GM21526 (cell line): ENCODE measurements around the gene PTGS1.
"Not testable (repeated sequence)": the region's sequence is repeated elsewhere in the genome, so short reads cannot be mapped to it uniquely, and the experiment has no call there.

ENCODE experiments used
- ATAC-seq: cut with Tn5 transposase; IDR thresholded peaks from one replicate; pipeline ENCODE4 v1.9.1; 2021; ENCODE audit warnings: moderate library complexity; ENCODE audit not compliant: unreplicated experiment, low FRiP score

Gene PTGS1

GRCh38 chr9:122370869-122371755 is at the start of gene PTGS1:
PTGS1 (plus strand) TSS chr9:122371024; CDS start chr9:122371085, 61 bp downstream.
- peak; percentile 58 for ATAC-seq

- no peak for ATAC-seq
These were observed 48.3 kb upstream of the PTGS1 start for GRCh38 chr9:122322553-122322952.

DNA sequence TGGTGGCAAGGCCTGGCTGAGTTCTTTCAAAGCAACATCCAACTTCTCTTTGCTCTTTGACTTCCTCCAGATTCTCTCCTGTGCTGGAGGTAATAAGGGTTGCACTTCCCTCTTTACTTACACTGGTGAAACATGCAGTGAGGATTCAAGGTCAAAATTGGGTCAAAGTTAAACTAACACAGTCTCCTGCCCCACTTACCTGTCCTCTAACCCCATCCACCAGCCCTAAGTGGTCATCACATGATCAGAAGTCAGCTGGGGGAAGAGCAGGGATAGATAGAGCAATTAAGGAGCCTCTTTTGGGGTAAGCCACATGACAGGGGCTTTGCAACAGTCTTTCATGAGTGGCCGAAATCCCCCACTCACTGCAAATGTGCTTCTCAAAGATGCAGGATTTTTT is 46.2 kb upstream of the PTGS1 start:
- ATAC-seq = not testable (repeated sequence)

GRCh38 chr9:122325124-122325523 is 45.7 kb upstream of the PTGS1 start:
- ATAC-seq = no peak

DNA sequence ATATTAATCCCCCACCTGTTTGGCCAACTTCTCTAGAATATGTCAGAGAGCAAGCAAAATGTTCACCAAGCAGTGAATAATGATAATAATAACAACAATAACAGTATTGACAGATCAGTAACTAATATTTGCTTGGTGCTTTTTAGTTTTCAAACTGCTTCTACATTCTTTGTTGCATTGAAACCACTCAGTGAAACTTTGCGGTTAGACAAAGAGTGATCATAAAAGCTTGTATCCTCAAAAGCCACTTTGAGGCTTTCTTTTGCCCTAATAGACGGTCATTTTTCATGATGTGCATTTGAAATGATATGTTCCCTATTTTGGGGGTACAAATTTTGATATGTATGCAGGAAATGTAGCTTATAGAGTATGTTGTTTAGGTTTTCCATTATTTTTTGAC is 43.6 kb upstream of the PTGS1 start:
- ATAC-seq = no peak

DNA sequence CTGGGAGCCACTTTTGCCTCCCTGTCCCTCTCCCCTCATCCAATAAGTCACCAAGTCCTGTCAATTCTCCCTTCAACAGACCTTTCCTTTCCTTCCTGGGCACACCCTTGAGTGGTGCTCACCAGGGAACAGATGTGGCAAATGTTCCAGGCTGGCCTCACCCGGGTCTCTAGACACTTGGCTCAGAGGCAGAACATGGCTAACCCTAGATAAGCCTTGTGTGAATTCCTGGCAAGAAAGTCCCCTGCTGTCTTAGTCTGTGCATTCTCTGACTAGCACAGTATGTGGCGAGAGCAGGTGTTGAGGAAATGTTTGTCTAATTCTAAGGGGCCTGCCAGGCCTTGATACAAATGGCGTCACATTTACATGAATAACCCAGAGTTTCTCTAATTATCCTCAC is 41.2 kb upstream of the PTGS1 start:
- no peak for ATAC-seq

- not testable (repeated sequence) for ATAC-seq
These were observed 40.4 kb upstream of the PTGS1 start for GRCh38 chr9:122330466-122330865.

GRCh38 chr9:122331523-122331927 is 39.3 kb upstream of the PTGS1 start:
- ATAC-seq = no peak

- no peak for ATAC-seq
These were observed 38.7 kb upstream of the PTGS1 start for GRCh38 chr9:122332083-122332482.

GRCh38 chr9:122332644-122333043 is 38.2 kb upstream of the PTGS1 start:
- no peak for ATAC-seq

- ATAC-seq = no peak
These were observed 37.5 kb upstream of the PTGS1 start for GRCh38 chr9:122333169-122333808.

- ATAC-seq = no peak
These were observed 35.9 kb upstream of the PTGS1 start for GRCh38 chr9:122334916-122335315.

- no peak for ATAC-seq
These were observed 34.6 kb upstream of the PTGS1 start for GRCh38 chr9:122336189-122336588.

DNA sequence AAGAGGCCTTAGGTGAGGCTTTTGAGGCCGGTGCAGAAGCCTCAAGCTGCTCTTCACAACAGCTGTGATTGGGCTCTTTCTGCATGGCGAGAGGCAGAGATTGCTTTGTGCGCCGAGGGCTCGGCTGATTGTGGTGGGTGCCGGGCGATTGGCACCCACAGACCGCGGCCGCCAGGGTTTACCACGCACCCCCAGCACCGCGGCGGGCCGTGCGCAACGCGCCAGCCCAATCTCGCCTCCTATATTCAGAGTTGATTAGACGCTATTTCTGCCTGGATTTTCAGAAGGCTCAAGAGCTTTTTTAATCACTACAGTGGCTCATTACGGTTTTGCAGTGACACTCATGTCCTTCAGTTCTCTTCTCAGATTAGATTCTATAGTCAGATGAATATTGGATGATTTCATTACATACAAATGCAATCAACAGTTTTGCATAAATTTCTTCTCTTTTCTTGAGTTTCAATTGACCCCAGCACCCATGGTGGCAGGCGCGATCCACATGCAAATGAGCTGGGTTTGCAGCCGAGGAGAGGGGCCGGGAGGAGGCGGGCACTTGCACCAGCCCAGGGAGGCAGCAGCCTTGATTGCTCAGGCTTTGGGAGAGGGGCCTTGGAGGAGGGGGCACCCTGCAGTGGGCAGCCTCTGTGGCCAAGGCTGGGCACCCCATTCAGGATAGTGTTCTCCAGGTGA is 33.8 kb upstream of the PTGS1 start:
- ATAC-seq = no peak

DNA sequence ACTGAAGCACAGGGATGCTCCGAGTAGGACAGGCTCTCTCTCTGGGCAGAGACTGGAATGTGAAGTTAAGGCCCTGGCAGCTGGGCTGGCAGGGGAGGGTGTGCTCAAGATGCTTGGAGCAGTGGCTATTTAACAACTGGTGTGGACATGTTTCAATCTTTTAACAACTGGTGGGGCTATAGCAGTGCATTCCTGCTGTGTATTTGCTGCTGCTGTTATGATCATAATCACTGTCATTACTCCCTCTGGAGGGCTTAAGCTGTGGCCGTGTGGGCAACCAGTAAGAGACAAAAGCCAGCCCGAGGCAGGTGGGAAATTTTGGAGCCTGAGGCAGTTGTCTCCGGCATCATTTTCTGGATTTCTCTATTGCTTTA is 33.3 kb upstream of the PTGS1 start:
- ATAC-seq = no peak

- ATAC-seq = no peak
These were observed 32.3 kb upstream of the PTGS1 start for GRCh38 chr9:122338536-122338935.

GRCh38 chr9:122338994-122339393 is 31.8 kb upstream of the PTGS1 start:
- ATAC-seq = no peak

DNA sequence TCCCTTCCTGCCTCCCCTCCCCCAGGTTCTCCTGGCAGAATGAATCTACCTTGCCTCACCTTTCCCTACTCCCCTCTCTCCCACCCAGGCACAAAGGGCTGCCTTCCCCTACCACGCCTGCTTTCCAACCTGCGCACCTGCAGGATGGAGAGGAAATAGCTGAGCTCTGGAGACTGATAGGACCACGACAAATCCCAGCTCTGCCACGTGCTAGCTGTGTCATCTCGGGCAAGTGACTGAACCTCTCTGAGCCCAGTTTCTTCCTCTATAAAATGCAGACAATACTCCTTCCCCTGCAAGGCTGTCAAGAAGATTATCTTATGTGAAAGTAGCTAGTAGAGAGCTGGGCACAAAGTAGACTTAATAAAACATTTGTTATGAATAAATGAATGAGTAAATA is 31.2 kb upstream of the PTGS1 start:
- no peak for ATAC-seq

GRCh38 chr9:122340161-122340560 is 30.7 kb upstream of the PTGS1 start:
- no peak for ATAC-seq

- ATAC-seq = no peak
These were observed 28.3 kb upstream of the PTGS1 start for GRCh38 chr9:122342323-122343050.
